SH-SY5Y (cell line): ENCODE measurements around the gene MAD2L1BP.

Experiments
- GATA2 ChIP-seq: IDR thresholded peaks from 2 replicates; pipeline ENCODE4 v1.6.1; 2011; ENCODE audit warnings: mild to moderate bottlenecking, low read depth, low read length
- GATA3 ChIP-seq: IDR thresholded peaks from 2 replicates; pipeline ENCODE4 v1.6.1; 2011; ENCODE audit warnings: low read depth, mild to moderate bottlenecking, low read length, moderate library complexity

GRCh38 chr6:43674291-43674690 lies 38.7 kb downstream of the MAD2L1BP start:
- TF ChIP-seq GATA2, result no peak
- no peak for TF ChIP-seq GATA3
